Stimulated activated naive CD4-positive, alpha-beta T cell treated with Interleukin-2 at 50 U/mL for 16 hours (primary cell): ENCODE data around the gene FNIP2.
"Not testable (repeated sequence)": the region's sequence is repeated elsewhere in the genome, so short reads cannot be mapped to it uniquely, and the experiment has no call there.

ENCODE experiments used
- DNase-seq: peaks from one replicate; lab custom pipeline; 2025; lab: John Stamatoyannopoulos, UW

The FNIP2 gene

GRCh38 chr4:158814636-158815330 is 46.0 kb downstream of the FNIP2 start:
- no peak for DNase-seq

- no peak for DNase-seq
Measured at GRCh38 chr4:158816955-158817354, 48.1 kb downstream of the FNIP2 start.

GRCh38 chr4:158817562-158818296 is 48.9 kb downstream of the FNIP2 start:
- DNase-seq = no peak

DNA sequence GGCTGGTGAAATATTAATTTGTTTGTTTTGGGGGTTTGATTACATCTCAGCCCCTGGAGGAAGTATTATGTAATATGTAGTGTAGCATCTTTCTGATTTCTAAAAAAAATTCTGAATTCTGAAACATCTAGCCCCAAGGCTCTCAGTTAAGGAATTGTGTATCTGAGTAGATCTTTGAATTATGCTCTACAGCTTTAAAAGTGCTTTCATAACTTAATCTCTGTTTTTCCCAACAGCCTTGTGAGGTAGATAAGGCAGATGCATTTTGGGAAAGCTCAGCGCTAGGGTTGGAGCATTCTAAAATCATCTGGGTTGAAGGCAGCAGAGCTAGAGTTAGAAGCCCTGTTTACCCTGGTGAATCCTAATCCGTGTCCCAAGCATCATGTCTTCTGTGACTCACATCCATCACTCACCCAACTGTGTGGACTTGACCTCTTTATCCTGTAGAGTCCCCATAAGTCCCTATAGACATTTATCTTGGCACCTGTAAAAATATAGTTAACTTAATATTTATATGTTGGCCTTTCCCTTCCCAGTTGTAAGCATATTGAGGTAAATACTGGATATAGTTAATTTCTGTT is 49.8 kb downstream of the FNIP2 start:
- no peak for DNase-seq

DNA sequence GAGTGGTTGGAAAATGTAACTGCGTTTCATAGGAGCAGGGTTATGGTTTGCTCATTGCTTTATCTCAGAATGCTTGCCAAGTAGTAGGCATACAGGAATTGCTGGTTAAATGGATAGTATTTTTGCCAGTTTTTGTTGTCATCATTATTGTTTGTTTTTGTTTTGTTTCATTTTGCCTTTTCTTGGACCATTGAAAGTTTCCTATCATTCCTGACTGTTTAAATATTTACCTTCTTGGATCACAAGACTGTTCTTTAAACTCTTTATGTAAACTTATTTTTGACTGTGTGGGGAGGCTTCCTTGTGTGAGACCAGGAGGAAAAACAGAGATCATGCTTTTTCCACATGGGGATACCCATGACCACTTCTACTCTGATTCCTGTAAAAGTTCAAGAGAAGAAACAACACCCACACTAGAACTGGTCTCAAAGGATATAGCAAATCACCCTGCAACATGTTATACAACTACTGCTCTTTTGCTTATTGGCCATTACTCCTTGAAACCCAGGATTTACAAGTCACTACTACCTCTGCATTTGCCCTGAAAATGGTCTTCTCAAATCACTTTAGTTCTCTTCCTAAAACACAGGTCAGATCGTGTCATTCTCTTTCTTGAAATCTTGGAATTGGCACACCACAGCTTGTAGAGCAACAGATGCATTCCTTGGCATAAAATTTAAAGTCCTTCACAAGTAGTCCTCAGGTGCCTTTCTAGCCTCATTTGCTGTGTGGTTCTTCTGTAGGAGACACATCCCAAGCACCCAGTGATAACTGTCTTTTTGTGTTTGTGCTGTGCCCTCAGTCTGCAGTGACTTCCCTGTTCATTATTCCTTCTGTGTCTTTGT is 51.3 kb downstream of the FNIP2 start:
- DNase-seq = no peak

DNA sequence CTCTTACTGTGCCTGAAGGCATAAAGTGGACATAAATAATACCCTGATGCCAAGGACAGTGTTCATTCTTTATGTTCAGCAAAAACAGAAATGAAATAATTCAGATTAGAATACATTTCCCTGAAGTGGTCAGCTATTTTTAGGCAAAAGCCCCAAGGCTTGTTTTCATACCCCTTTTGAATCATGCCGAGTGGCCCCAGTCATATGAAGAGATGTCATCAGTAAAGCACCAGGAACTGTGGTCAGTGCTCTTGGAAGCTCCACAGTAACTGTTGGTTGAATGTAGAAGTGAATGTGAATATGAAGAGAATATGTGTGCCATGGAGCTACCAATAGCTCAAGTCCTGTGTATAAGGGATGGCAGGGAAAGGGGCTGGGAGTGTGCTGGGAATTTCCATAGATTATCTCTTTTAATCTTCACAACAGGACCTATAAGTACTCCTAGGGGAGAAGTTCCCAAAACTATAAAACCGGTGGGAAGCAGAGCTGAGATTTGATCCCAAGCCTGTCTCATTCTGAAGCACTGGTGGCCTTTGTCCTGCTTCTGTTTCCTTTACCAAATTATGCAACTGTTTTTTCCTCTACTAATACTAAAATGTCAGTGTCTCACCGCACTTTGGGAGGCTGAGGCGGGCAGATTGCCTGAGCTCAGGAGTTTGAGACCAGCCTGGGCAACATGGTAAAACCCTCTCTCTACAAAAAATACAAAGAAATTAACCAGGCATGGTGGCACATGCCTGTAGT is 52.6 kb downstream of the FNIP2 start:
- no peak for DNase-seq

- DNase-seq = no peak
Measured at GRCh38 chr4:158822348-158822747, 53.5 kb downstream of the FNIP2 start.

- DNase-seq = no peak
Measured at GRCh38 chr4:158823461-158823873, 54.6 kb downstream of the FNIP2 start.

- DNase-seq = no peak
Measured at GRCh38 chr4:158824425-158825274, 55.8 kb downstream of the FNIP2 start.

DNA sequence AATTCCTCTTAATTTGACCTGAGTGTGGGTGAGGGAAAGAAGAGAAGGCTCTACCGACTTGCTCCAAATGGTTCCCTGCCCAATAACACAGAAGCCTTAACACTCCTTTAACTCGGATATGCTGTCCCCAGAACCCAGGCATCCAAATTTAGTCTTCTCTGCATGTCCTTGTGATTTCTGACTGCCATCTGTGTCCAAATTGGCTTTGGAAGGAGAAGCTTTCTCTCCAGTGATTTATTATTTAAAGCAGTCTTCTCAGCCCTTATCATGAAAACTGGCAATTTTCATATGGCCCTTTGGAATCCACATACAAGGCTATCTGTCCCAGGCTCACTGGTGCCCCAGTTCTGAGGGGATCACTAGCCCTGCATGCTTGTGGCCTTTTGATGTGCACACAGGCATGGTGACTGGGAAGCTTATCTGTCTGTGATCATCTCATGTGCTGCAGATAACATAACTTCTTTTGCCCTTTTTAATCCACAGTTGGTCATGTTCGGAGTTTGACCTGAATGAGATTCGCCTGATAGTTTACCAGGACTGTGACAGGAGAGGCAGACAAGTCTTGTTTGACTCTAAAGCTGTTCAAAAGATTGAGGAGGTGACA is 56.7 kb downstream of the FNIP2 start:
- no peak for DNase-seq

DNA sequence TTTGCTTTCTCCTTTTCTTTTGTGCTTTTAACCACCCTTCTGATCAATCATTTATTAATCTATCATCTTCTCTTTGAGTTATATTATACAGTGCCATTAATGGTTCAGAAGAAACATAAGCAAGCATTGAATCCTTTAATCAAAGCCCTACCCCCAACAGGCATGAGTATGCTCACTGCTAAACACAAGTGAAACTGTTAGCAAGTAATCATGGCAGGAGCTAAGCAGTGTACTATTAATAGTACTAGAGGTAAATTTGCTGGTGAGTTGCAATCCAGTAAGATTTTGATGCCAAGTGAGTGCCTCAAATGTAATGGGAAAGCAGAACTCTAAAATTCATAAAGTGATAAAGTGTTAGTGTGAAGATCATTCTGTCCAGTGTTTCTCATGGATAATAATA is 57.2 kb downstream of the FNIP2 start:
- DNase-seq = no peak

GRCh38 chr4:158826882-158827281 is 58.1 kb downstream of the FNIP2 start:
- DNase-seq = no peak

GRCh38 chr4:158827543-158827981 is 58.7 kb downstream of the FNIP2 start:
- DNase-seq = no peak

- DNase-seq = not testable (repeated sequence)
Measured at GRCh38 chr4:158828151-158828550, 59.3 kb downstream of the FNIP2 start.

DNA sequence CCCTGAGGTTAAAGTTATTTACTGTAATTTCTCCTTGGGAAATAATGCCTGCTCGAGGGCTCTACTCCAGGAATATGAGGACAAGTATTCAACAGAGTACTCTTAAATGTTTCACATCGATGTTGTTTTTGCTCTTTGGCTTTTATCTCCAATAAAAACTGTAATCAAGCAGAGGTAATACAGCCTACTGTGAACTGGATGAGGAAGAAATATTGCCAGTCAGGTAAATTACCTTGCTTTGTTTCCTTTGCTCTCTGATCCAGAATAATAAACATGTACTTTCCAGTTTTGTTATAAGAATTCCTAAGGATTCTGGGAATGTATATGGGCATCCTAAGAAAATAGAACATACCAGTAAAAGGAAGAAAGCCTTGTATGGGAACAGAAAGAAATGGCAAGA is 60.4 kb downstream of the FNIP2 start:
- DNase-seq = no peak

GRCh38 chr4:158833602-158834001 is 64.8 kb downstream of the FNIP2 start:
- no peak for DNase-seq

GRCh38 chr4:158835226-158836001 is 66.6 kb downstream of the FNIP2 start:
- no peak for DNase-seq

DNA sequence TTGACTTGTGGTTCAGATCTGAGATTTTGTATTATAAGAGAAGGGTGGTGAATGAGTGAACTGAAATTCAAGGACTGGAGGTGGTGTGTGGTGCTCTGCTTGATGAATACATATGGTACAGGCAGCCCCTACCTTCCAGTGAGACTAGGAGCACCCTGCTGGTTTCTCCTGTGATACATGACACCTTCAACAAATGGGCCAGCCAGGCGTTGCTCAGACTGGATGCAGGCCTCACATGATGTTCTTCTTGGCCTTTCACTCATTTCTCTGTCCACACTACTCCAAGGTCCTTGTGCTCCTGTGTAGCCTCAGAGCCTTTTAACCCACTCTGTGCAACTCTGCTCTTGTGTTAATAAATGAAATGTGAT is 67.2 kb downstream of the FNIP2 start:
- DNase-seq = no peak

GRCh38 chr4:158836828-158837449 is 68.1 kb downstream of the FNIP2 start:
- no peak for DNase-seq
